K562 (cell line): ENCODE data around the gene KISS1R.

Source experiments
- CTCF ChIP-seq, 3 experiments: IDR thresholded peaks in 2 of 3; conservative IDR thresholded peaks in 1 of 3; 2 replicates each; pipeline ENCODE4 v1.5.1; 2011 to 2012; ENCODE audit warnings: low read length in 3 of 3, mild to moderate bottlenecking in 3 of 3, control low read depth in 2 of 3, improper control_type of control experiment in 1 of 3, inconsistent platforms in 1 of 3, low read depth in 1 of 3, mixed read lengths in 1 of 3, moderate library complexity in 1 of 3; ENCODE audit not compliant: insufficient read depth in 2 of 3
- POLR2AphosphoS5 ChIP-seq: IDR thresholded peaks from 2 replicates; pipeline ENCODE4 v1.6.1; 2011; ENCODE audit warnings: mild to moderate bottlenecking, low read depth, low read length, moderate library complexity; ENCODE audit not compliant: control insufficient read depth, insufficient read depth
- TAF1 ChIP-seq: IDR thresholded peaks from 2 replicates; pipeline ENCODE4 v1.6.1; 2011; ENCODE audit warnings: mild to moderate bottlenecking, low read length, moderate library complexity; ENCODE audit not compliant: insufficient read depth, control insufficient read depth, severe bottlenecking; ENCODE audit errors: extremely low read depth

GRCh38 chr19:911197-912033 is 5.7 kb upstream of the KISS1R start:
- no peak for TF ChIP-seq POLR2AphosphoS5
- no peak; a peak in 1 of 6 replicates for TF ChIP-seq CTCF (IDR thresholded peaks at IDR 0.05 in 2 of 3, conservative IDR thresholded peaks at IDR 0.05 in 1 of 3; ENCODE audit: insufficient read depth in 2 of 3, low read depth in 1 of 3, low read length in 3 of 3)
- TF ChIP-seq TAF1, result no peak
